Lung (tissue), 12 donors: ENCODE measurements around the gene UNC45B. TPM values are rescaled to one million over a fixed set of nuclear protein-coding genes. Genes with fewer than 3 reads are reported as not detected.

Experiments
- ATAC-seq: fragments of 200-7000 bp; cut with Tn5 transposase; one replicate; pipeline ENCODE4 v1.9.1; 2020; ENCODE audit warnings: moderate number of reproducible peaks; ENCODE audit not compliant: insufficient read depth, low FRiP score
- DNase-seq, 3 donors: peaks; one replicate each; pipeline ENCODE4 v3.0.0-alpha.2; 2013 to 2017
- H3K27ac ChIP-seq, 2 donors: one replicate each; pipeline ENCODE4 v1.5.1; 2013; ENCODE audit warnings: mild to moderate bottlenecking in 2 of 2, moderate library complexity in 2 of 2, control low read depth in 1 of 2, inconsistent platforms in 1 of 2, low read depth in 1 of 2, low read length in 1 of 2
- H3K27me3 ChIP-seq, 3 donors: one replicate each; pipeline ENCODE4 v1.5.1; 2013; ENCODE audit warnings: low read length in 2 of 3; ENCODE audit not compliant: control insufficient read depth in 3 of 3, insufficient read depth in 3 of 3
- H3K36me3 ChIP-seq, 4 donors: one replicate each; pipeline ENCODE4 v1.5.1; 2013; ENCODE audit warnings: low read length in 4 of 4, mild to moderate bottlenecking in 1 of 4, moderate library complexity in 1 of 4; ENCODE audit not compliant: control insufficient read depth in 4 of 4, insufficient read depth in 4 of 4
- H3K4me1 ChIP-seq, 5 donors: one replicate each; pipeline ENCODE4 v1.5.1; 2013; ENCODE audit warnings: low read length in 5 of 5, mild to moderate bottlenecking in 2 of 5, moderate library complexity in 1 of 5; ENCODE audit not compliant: control insufficient read depth in 5 of 5, insufficient read depth in 5 of 5
- H3K4me3 ChIP-seq: one replicate; pipeline ENCODE4 v1.5.1; 2013; ENCODE audit warnings: mild to moderate bottlenecking, control low read depth, moderate library complexity
- H3K9ac ChIP-seq, 2 donors: one replicate each; pipeline ENCODE4 v1.5.1; 2013; ENCODE audit warnings: low read length in 2 of 2, control low read depth in 1 of 2; ENCODE audit not compliant: insufficient read depth in 1 of 2
- H3K9me3 ChIP-seq, 4 donors: one replicate each; pipeline ENCODE4 v1.5.1; 2013; ENCODE audit warnings: low read length in 3 of 4, mild to moderate bottlenecking in 1 of 4, moderate library complexity in 1 of 4; ENCODE audit not compliant: control insufficient read depth in 4 of 4, insufficient read depth in 3 of 4
- WGBS, 2 donors: extraction: QIAGEN DNeasy Blood & Tissue Kit; methylation state at CpG; one replicate each; pipeline ENCODE4 v1.1.7; 2013; 5-methylcytosine and 5-hydroxymethylcytosine counted together
- polyA plus RNA-seq, 2 donors: library from polyadenylated mRNA; stranded (reverse); fragments of 200-250 nt; gene quantifications; one replicate each; pipeline ENCODE4 v1.2.1, GENCODE V29; 2013
- total RNA-seq, 2 donors: library from RNA; depleted of rRNA in 1 of 2; stranded (reverse); fragments of >200 nt in 1 of 2; gene quantifications; one replicate each; pipeline ENCODE4 v1.2.1, GENCODE V29; 2014 to 2021
- TF ChIP-seq, protein P1 (sequence below): IDR thresholded peaks from 2 replicates; pipeline ENCODE4 v1.5.1; 2012; ENCODE audit warnings: mild to moderate bottlenecking; ENCODE audit errors: control extremely low read depth, extremely low read depth
- donor health status: control.
- donor health status: control.
- donor health status: Bipolar disorder and iron deficiency.
- donor health status: healthy.
- donor health status: DM: yes; HTN: yes; CAD: no.

The UNC45B gene
- total and polyA plus RNA-seq, 4 donors, result 0.06 to 1.6 (median 0.29) TPM

DNA sequence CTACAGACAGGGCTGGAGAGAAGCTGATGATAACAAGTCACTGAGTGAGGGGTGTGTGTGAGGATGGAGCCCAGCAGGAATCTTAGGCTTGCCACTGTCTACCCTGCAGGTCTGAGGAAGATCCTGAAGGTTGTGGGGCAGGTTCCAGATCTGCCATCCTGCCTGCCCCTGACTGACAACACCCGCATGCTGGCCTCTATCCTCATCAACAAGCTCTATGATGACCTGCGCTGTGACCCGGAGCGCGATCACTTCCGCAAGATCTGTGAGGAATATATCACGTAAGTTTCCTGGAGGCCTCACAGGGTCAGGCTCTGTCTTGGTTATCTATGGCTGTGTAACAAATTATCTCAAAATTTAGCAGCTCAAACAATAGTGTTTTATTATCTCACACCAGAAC is 16.3 kb downstream of the UNC45B start:
- H3K27me3 ChIP-seq, result peaks cover 0 to 4% (median 0%) of the 10 kb centered on the region in 3 donors
- no peaks in the 10 kb centered on the region for H3K36me3 ChIP-seq
- H3K9me3 ChIP-seq, result no peaks in the 10 kb centered on the region
- TF ChIP-seq, protein P1, sequence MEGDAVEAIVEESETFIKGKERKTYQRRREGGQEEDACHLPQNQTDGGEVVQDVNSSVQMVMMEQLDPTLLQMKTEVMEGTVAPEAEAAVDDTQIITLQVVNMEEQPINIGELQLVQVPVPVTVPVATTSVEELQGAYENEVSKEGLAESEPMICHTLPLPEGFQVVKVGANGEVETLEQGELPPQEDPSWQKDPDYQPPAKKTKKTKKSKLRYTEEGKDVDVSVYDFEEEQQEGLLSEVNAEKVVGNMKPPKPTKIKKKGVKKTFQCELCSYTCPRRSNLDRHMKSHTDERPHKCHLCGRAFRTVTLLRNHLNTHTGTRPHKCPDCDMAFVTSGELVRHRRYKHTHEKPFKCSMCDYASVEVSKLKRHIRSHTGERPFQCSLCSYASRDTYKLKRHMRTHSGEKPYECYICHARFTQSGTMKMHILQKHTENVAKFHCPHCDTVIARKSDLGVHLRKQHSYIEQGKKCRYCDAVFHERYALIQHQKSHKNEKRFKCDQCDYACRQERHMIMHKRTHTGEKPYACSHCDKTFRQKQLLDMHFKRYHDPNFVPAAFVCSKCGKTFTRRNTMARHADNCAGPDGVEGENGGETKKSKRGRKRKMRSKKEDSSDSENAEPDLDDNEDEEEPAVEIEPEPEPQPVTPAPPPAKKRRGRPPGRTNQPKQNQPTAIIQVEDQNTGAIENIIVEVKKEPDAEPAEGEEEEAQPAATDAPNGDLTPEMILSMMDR, result no peak
- ATAC-seq (no peak), DNase-seq (no peak)
- H3K4me3 ChIP-seq, result no peak overlapping the region
- H3K9ac ChIP-seq, result no peak overlapping the region
- WGBS, 2 donors, result 97% methylated on average over 7 of the region's 7 CpGs
- H3K4me1 ChIP-seq, result peaks cover 0 to 8% (median 0%) of the 10 kb centered on the region in 5 donors
- no peak overlapping the region for H3K27ac ChIP-seq

GRCh38 chr17:35164716-35165115 is 17.1 kb downstream of the UNC45B start:
- no peak overlapping the region for H3K9ac ChIP-seq
- DNase-seq (no peak), ATAC-seq (no peak)
- no peaks in the 10 kb centered on the region for H3K36me3 ChIP-seq
- WGBS, 2 donors, result 82 to 93% methylated on average over 5 of the region's 5 CpGs
- no peak overlapping the region for H3K27ac ChIP-seq
- no peak overlapping the region for H3K4me3 ChIP-seq
- TF ChIP-seq, protein P1, result no peak
- H3K27me3 ChIP-seq, result peaks cover 0 to 4% (median 0%) of the 10 kb centered on the region in 3 donors
- peaks cover 0 to 8% (median 0%) of the 10 kb centered on the region in 5 donors for H3K4me1 ChIP-seq
- H3K9me3 ChIP-seq, result no peaks in the 10 kb centered on the region

GRCh38 chr17:35166526-35166925 is 18.9 kb downstream of the UNC45B start:
- WGBS, 2 donors, result 82 to 90% methylated on average over 5 of the region's 5 CpGs
- no peak for ATAC-seq
- H3K27me3 ChIP-seq, result no peaks in the 10 kb centered on the region
- TF ChIP-seq, protein P1, result no peak
- no peak overlapping the region for H3K27ac ChIP-seq
- H3K9ac ChIP-seq, result no peak overlapping the region
- DNase-seq, result no peak
- peaks cover 0 to 1% (median 0%) of the 10 kb centered on the region in 5 donors for H3K4me1 ChIP-seq
- H3K4me3 ChIP-seq, result no peak overlapping the region
- H3K36me3 ChIP-seq, result no peaks in the 10 kb centered on the region
- no peaks in the 10 kb centered on the region for H3K9me3 ChIP-seq

DNA sequence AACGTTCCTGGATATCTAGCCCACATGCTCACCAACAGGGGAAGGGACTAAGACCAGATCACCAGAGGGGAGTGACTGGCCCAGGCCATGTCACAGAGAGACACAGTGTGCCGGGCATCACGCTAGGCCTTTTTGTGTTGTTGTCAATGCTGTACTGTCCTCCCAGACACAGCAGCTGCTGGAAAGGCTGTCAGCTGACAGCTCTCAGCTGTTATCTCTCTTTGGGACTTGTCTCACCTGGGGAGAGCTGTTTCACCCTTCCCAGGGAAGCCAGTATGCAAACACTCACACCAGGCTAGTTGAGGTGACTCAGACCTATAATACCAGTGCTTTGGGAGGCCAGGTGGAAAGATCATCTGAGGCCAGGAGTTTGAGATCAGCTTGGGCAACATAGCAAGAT is 19.4 kb downstream of the UNC45B start:
- H3K4me3 ChIP-seq, result no peak overlapping the region
- no peak for DNase-seq
- peaks cover 0 to 5% (median 0%) of the 10 kb centered on the region in 5 donors for H3K4me1 ChIP-seq
- no peak for ATAC-seq
- H3K27ac ChIP-seq, result no peak overlapping the region
- TF ChIP-seq, protein P1, result no peak
- H3K36me3 ChIP-seq, result no peaks in the 10 kb centered on the region
- WGBS, 2 donors, result 66 to 90% methylated on average over 3 of the region's 3 CpGs
- no peaks in the 10 kb centered on the region for H3K27me3 ChIP-seq
- H3K9me3 ChIP-seq, result no peaks in the 10 kb centered on the region
- H3K9ac ChIP-seq, result no peak overlapping the region
